Measurements from ENCODE around the gene PDGFD.

The PDGFD gene

GRCh38 chr11:103958475-103959215 lies 205.3 kb downstream of the PDGFD start:
- DNase-seq (ENCODE audit: low read depth): no peak

GRCh38 chr11:103953797-103954486 lies 210.0 kb downstream of the PDGFD start:
- no peak for DNase-seq (ENCODE audit: low read depth)

GRCh38 chr11:103949781-103950180 lies 214.2 kb downstream of the PDGFD start:
- no peak for DNase-seq (ENCODE audit: low read depth)

- no peak for DNase-seq (ENCODE audit: low read depth)
These were observed 215.7 kb downstream of the PDGFD start for GRCh38 chr11:103948187-103948763.

- DNase-seq (ENCODE audit: low read depth): no peak
These were observed 216.4 kb downstream of the PDGFD start for GRCh38 chr11:103947546-103947919.

- DNase-seq (ENCODE audit: low read depth): no peak
These were observed 217.0 kb downstream of the PDGFD start for GRCh38 chr11:103946793-103947545.

- no peak for DNase-seq (ENCODE audit: low read depth)
These were observed 219.6 kb downstream of the PDGFD start for GRCh38 chr11:103944251-103944940.

GRCh38 chr11:103942646-103943045 lies 221.3 kb downstream of the PDGFD start:
- DNase-seq (ENCODE audit: low read depth): no peak

- DNase-seq (ENCODE audit: low read depth): no peak
These were observed 223.4 kb downstream of the PDGFD start for GRCh38 chr11:103940551-103940950.

GRCh38 chr11:103939694-103940093 lies 224.3 kb downstream of the PDGFD start:
- DNase-seq (ENCODE audit: low read depth): no peak

GRCh38 chr11:103936059-103936458 lies 227.9 kb downstream of the PDGFD start:
- no peak for DNase-seq (ENCODE audit: low read depth)

GRCh38 chr11:103935219-103935618 lies 228.7 kb downstream of the PDGFD start:
- no peak for DNase-seq (ENCODE audit: low read depth)

GRCh38 chr11:103929170-103929903 lies 234.6 kb downstream of the PDGFD start:
- no peak for DNase-seq (ENCODE audit: low read depth)

- DNase-seq (ENCODE audit: low read depth): no peak
These were observed 235.2 kb downstream of the PDGFD start for GRCh38 chr11:103928802-103929161.

- no peak for DNase-seq (ENCODE audit: low read depth)
These were observed 235.7 kb downstream of the PDGFD start for GRCh38 chr11:103928040-103928801.

GRCh38 chr11:103927535-103927934 lies 236.4 kb downstream of the PDGFD start:
- DNase-seq (ENCODE audit: low read depth): no peak

- DNase-seq (ENCODE audit: low read depth): no peak
These were observed 237.0 kb downstream of the PDGFD start for GRCh38 chr11:103926990-103927389.

GRCh38 chr11:103924166-103925013 lies 239.6 kb downstream of the PDGFD start:
- DNase-seq (ENCODE audit: low read depth): no peak

- DNase-seq (ENCODE audit: low read depth): no peak
These were observed 240.5 kb downstream of the PDGFD start for GRCh38 chr11:103923451-103923931.
